AG10803 (cell line): ENCODE data around the gene MTRF1L.

Experiments used
- DNase-seq: peaks from one replicate; pipeline ENCODE4 v3.0.0; 2010; ENCODE audit warnings: low read depth
- H3K4me3 ChIP-seq: 2 replicates; pipeline ENCODE4 v1.5.1; 2011; ENCODE audit warnings: mild to moderate bottlenecking, low read length, control low read depth
- TF ChIP-seq, protein P1 (sequence below): conservative IDR thresholded peaks from 2 replicates; pipeline ENCODE4 v1.5.1; 2011; ENCODE audit warnings: mild to moderate bottlenecking, low read length, control low read depth, inconsistent platforms

Gene MTRF1L

DNA sequence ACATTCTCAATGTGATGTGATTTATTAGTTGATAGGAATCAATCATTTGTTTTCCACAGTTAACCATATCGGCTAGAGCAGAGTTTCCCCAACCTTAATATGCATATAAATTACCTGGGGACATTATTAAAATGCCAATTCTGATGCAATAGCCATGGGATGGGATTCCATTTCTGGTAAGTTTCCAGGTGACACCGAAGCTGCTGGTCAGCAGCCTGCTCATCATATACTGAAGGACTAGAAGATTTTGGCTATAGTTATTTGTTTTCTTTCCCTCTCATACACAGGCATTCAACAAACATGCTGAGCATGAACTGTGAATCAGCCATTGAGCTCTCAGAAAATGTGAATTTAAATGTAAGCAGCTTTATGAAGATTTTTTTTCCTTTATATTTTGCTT, 55.5 kb downstream of the MTRF1L start:
- TF ChIP-seq, protein P1, sequence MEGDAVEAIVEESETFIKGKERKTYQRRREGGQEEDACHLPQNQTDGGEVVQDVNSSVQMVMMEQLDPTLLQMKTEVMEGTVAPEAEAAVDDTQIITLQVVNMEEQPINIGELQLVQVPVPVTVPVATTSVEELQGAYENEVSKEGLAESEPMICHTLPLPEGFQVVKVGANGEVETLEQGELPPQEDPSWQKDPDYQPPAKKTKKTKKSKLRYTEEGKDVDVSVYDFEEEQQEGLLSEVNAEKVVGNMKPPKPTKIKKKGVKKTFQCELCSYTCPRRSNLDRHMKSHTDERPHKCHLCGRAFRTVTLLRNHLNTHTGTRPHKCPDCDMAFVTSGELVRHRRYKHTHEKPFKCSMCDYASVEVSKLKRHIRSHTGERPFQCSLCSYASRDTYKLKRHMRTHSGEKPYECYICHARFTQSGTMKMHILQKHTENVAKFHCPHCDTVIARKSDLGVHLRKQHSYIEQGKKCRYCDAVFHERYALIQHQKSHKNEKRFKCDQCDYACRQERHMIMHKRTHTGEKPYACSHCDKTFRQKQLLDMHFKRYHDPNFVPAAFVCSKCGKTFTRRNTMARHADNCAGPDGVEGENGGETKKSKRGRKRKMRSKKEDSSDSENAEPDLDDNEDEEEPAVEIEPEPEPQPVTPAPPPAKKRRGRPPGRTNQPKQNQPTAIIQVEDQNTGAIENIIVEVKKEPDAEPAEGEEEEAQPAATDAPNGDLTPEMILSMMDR = no peak
- DNase-seq = no peak
- H3K4me3 ChIP-seq = no peak overlapping the region

DNA sequence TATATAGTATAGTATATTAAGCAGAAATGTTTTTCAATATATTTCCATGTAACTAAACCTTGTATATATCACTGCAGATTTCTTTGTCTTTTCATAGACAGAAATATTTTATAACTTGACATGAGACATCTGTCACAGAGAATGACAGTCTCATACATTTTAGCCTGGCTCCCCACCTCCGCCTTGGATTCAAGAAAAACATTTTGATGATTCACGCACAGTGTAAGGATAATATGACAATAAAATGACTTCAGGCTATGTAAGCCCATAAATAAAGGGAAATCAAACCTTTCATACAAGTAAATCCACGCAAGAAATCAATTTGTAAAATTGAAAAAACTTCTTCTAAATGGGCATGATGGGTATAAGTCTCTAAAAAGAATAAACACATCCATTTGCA, 56.0 kb downstream of the MTRF1L start:
- H3K4me3 ChIP-seq = no peak overlapping the region
- no peak for DNase-seq
- TF ChIP-seq, protein P1 = no peak

- TF ChIP-seq, protein P1 = no peak
- no peak for DNase-seq
- no peak overlapping the region for H3K4me3 ChIP-seq
These were observed 59.1 kb downstream of the MTRF1L start for GRCh38 chr6:152943260-152943897.

DNA sequence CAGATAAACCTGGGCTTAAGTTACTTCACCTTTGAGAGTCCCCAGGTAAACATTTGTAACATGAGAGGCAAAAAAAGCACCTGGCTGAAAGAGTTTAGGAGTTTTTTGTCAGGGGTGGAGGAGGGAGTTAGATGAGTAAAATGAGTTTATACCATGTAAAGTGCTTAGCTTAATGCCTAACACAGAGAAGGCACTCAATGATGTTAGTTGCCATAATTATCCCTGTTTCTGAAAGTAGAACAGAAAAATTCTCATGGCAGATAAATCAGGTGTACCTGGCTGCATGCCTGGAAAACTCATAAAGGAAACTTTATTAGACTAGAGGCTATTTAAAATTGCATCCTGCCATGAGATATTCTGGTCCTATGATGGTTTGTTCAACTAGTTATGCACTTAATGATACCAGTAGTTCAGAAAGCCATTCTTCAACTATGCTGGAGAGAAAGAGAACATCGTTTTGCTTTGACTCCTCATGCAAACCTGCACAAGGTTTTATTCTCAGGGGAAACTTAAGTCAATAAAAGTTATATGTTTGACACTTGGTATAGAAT, 60.1 kb downstream of the MTRF1L start:
- no peak overlapping the region for H3K4me3 ChIP-seq
- no peak for DNase-seq
- TF ChIP-seq, protein P1 = no peak

- DNase-seq = no peak
- no peak overlapping the region for H3K4me3 ChIP-seq
- TF ChIP-seq, protein P1 = no peak
These were observed 60.8 kb downstream of the MTRF1L start for GRCh38 chr6:152941746-152942145.
